Hepatic stellate cell (primary cell): ENCODE measurements around the gene DLK2.
A peak's percentile ranks its signal among the peaks of the same experiment; 100 is the strongest.
"Not testable (repeated sequence)": the region's sequence is repeated elsewhere in the genome, so short reads cannot be mapped to it uniquely, and the experiment has no call there.

Experiments used
- DNase-seq: peaks from one replicate; pipeline ENCODE4 v3.0.0; 2011; ENCODE audit warnings: low spot score

The DLK2 gene, protein sequence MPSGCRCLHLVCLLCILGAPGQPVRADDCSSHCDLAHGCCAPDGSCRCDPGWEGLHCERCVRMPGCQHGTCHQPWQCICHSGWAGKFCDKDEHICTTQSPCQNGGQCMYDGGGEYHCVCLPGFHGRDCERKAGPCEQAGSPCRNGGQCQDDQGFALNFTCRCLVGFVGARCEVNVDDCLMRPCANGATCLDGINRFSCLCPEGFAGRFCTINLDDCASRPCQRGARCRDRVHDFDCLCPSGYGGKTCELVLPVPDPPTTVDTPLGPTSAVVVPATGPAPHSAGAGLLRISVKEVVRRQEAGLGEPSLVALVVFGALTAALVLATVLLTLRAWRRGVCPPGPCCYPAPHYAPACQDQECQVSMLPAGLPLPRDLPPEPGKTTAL

DNA sequence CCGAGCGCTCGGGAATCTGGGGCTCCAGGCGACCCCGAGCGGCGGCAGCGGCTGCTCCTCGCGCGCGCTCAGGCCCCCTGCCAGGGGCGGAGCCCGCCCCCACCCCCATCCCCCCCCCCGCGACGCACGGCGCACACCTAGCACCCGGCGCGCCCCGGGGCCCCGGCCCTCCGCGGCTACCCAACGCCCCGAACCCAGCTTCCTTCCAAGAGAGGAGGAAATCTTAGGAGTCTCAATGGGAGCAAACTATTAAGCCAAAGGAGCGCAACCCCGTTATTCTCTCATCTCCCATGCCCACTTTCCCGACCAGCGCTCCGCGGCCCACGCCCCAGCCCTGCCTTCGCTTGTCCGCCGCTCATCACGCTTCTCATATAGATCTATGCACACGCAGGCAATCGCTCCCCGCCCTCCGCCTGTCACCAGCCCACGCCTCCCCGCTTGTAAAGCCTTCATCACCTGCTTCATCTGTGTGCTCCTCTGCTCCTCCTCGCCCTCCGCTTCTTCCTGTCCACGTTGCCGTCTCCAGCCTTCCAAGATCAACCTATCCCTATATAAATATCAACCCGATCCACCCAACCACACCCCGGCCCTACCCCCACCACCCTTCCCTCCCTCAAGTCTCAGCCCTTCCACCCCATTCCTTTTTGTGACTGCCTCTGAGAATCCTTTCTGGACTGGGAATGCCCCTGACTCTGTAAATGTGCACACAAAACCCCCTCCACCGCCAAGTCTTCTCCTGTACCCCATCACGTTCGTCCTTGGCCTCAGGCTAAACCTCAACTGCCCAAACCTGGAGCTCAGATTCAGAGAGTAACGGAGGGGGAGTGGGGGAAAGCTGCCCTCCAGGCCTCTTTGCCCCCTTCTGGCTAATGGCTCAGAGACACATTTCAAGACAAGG lies at the start of gene DLK2:
TSS of gene DLK2 (minus strand) at position 18 of the 898 bp plus-strand sequence. CDS start 723 bp downstream, outside the sequence.
- DNase-seq = peak; percentile 28

DNA sequence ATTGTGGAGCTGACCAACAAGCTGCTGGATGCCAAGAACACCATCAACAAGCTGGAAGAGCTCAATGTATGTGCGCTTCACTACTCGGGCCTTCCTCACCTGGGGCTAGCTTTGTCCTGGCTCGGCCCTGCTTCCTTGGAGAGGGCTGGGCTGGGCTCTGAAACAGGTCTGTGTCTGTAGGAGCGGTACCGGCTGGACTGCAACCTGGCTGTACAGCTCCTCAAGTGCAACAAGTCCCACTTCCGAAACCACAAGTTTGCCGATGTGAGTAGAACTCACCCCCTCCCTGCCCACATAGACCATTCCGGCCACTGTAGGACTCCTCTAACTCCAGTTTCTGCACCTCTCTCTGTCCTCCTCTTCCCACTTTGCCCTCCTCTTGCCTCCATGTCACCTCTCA lies 48.1 kb upstream of the DLK2 start:
- DNase-seq = no peak

DNA sequence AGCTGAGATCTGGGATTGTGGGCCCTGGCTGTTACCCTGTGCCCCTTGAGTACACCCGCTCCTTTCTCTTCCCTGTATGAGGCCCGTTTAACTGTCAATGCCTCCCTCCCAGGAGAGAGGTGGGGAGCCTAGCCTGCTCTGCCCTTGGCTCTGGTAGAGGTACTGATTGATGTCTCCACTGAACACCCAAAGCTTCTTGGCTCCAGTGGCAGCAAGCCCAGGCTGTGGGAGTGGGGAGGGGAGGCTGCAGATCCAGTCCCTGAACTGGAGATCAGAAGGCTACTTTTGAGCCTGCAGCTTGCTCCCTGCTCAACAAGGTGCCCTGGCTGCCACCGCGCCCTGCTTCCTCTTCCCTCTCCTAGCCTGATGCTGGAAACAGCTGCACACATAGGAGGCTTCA lies 47.3 kb upstream of the DLK2 start:
- no peak for DNase-seq

DNA sequence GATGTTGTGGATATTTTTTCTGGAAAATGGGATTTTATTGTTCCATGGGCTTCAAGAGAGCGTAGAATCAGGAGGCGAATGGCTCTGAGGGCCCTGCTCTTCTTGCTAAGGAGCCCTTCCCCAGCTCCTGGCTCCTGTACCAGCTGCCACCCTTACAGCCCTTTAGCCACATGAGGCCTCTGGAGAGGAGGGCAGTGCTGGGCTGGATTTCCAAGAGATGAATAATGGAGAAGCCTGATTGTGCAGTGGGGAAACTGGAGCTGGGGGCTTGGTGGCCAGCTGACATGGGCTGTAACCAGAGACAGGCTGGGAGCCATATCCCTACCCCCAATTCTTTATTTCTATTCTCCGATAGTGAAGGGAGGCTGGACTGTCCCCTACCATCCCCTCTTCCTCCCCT lies 45.6 kb upstream of the DLK2 start:
- DNase-seq = no peak

DNA sequence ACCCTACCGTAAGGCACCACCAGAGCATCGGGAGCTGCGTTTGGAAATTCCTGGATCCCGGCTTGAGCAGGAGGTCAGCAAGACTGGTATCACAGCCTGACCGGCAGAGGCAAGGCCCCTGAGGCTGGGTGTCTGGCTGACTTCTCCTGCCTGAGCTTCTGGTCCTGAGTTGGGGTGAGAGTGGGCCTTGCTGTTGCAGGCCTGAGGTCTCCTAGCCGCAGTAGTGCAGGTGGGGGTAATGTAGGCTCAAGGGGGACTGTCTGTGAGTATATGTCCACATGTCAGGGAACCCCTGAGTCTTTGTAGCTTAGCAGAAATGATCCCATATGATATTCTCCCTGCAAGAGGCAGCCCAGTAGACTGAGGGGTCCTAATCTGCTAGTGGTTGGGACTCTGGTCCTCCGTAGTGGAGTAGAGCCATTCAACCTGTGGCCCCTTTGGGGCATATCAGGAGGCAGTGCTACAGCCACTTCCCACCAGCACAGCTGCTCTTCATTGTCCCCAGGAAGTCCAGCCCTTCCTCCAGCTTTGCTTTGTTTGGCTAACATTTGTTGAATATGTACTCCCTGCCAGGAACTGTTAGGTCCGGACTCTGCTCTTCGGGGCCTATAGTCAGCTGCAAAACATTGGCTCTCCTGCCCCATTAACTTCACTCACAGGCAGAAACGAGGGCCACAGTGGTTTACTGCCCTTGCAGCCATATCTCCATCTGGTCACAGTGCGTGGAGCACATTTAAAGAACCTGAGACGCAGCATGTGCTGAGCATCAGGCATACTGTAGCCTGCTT lies 43.9 kb upstream of the DLK2 start:
- DNase-seq = no peak

DNA sequence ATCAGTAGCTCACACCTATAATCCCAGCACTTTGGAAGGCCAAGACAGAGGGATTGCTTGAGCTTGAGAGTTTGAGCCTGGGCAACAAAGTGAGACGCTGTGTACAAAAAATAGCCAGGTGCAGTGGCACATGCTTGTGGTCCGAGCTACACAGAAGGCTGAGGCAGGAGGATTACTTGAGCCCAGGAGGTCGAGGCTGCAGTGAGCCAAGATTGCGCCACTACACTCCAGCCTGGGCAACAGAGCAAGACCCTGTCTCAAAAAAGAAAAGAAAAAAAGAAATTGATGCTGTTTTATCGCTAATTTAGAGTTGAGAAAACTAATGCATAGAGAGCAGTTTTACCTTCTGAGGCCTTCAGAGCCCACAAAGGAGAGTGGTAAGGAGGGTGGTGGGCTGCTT lies 42.9 kb upstream of the DLK2 start:
- DNase-seq = not testable (repeated sequence)

DNA sequence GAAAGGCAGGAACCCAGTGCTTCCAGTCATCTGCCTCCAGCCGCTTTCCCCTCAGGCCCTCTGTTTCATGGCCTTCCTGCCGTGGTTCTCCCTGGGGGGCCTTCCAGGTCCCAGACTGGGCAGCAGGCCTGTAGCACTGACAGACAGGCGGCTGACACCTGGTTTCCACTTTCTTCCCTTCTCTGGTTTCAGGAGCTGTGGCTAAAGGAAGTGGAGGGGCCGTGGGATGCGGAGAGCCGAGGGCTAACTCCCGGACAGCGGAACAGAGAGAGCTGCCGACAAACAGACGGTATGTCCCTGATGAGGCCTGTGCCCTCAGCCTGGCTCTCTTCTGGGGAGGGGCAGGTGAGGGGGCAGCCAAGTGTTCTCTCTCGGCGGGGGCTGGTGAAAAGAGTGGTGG lies 42.3 kb upstream of the DLK2 start:
- no peak for DNase-seq

DNA sequence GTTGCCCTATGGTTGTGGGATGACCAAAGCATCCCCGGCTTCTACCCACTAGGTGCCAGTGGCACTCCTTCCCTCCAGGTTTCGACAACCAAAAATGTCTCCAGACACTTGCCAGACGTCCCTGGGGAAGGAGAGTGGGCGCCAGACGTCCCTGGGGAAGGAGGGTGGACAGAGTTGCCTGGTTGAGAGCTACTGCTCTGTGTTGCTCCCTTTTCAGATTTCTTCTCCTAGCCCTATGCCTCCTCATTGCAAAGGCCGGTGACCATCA lies 41.7 kb upstream of the DLK2 start:
- no peak for DNase-seq

DNA sequence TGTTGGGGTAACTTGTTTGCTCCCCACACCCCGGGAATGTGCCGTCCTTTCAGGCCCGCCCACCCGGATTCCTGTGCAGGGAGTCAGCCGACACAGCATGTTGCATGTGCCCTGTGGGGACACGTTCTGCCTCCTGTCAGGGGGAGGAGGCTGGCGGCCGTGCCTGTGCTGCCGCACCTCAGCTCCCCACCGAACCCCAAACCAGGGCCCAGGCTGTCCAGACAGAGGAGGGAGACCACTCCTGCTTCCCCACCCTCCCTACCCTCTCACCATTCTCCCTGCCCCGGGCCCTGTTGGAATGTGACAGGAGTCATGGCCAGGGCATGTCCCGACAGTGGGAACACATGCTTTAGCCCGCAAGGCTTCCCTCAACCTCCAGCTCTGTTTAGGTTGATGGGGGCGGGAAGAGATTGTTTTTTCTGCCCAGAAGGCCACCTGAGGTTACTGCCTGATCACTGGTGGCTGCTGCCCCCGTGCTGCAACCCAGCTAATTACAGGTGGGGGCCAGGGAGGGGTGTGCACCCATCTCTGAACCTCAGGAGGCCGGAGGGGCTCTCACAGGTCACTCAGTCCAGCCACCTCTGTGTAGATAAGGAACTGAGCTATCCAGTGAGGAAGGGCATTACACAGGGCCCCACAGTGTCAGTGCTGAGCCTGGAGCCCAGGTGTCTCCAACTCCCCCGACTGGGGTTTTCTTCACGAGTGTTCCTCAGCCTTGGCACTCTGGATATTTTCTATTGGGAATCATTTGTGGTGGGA lies 41.2 kb upstream of the DLK2 start:
- peak; percentile 82 for DNase-seq

DNA sequence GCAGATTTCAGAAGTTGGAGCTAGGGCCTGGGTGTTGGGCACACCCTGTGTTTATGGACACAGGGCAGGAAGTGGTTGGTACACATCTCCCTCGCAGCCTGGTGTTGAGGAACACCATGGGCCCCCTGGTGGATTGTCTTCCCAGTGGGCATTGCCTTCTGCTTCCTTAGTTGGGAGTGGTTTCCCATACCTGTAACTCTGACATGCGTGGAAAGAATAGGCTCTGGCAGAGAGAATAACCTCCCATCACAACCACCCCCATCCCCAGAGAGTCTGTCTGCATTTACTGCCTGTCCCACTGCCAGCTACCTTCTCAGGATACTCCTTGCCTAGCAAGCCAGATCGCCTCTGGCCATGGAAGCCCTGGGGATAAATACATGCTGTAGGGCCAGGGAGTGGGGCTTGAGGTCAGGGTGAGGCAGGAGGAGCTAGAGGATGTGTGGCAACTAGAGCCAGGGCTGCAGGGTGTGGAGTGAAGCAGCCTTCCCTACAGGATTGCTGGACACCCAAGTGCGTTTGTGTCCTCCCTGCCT lies 40.1 kb upstream of the DLK2 start:
- DNase-seq = peak; percentile 32

DNA sequence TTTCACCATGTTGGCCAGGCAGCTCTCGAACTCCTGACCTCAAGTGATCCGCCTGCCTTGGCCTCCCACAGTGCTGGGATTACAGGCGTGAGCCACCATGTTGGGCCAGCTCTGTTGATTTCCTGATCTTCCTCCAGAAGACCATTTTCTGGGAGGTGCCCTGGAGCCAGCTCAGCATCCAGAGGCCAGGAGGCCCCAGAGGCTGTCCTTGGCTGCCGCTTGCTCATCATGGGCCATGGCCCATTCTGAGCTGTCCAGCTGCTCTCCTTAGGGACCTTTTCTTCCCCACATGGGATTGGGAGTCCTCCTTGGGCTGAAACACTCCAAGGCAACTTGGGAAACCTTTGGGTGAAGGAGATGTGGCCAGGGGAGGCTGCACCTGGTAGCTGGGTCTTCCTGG lies 39.4 kb upstream of the DLK2 start:
- no peak for DNase-seq

DNA sequence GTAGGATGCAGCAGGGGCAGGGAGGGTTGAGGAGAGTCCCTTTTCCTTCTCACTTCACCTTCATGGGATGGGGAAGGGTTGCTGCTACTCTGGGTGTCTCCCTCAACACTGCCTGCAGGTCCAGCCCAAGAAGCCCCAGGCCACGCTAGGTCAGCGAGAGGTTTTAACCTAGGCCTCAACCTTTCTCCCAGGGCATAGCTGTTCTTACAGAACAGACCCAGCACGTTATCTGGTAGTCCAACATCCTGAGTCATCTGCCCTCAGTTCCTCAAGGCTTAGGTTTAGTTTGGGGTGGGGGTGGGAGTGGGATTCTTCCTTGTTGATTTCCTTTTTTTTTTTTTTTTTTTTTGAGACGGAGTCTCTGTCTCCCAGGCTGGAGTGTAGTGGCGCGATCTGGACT lies 39.0 kb upstream of the DLK2 start:
- no peak for DNase-seq

DNA sequence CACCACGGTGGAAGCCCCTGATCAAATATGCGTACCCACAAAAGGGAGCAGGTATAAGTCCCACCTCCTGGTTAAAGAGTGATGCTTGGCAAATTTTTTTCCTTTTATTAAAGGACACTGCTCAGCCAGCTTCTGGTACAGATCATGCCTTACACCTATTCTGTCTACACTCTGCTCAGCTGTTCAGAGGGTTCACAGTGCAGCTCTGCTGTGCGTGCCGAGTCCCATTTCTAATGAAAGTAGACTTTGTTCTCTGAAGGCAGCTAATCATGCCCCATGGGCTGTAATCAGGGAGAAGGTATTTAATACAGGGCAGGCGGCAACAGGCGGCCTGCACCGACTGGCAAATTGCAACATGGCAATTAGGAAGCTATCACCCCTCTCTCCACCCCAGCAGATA lies 38.5 kb upstream of the DLK2 start:
- no peak for DNase-seq

DNA sequence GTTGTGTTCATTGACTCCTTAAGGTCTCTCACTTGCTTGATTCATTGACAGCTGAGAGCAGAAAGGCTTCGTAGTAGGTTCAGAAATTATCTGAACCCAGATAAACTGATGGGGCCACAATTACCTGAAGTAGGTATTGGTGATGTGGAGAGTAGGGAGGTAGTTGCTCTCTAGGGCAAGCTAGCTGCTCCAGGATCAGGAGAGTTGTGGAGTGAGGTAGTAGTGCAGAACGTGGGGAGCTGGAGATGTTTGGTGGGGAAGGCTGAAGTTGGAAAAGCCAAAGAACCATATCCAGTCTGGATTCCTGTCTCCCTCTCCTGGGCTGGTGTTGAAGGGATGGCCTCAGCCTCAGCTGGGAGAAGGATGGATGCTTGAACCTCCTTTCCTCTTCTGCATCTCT lies 37.9 kb upstream of the DLK2 start:
- no peak for DNase-seq

DNA sequence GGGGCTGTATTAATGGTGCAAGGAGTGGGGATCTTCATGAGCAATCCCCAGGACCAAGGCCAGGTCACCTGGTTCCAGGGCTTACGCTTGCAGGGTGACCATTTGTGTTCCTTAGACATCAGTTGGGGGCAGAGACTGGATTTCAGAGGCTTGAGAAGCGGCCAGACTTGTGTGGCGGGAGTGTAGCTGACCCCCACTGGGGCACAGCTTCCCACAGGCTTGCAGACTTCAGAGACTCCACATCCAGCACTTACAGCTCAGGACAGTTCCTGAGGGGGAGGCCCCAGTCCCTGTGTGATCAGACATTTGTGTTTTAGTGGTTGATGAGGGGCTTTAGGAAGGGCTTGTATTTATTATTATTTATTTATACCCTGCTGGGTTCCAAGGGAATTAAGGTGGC lies 37.3 kb upstream of the DLK2 start:
- DNase-seq = peak; percentile 49

DNA sequence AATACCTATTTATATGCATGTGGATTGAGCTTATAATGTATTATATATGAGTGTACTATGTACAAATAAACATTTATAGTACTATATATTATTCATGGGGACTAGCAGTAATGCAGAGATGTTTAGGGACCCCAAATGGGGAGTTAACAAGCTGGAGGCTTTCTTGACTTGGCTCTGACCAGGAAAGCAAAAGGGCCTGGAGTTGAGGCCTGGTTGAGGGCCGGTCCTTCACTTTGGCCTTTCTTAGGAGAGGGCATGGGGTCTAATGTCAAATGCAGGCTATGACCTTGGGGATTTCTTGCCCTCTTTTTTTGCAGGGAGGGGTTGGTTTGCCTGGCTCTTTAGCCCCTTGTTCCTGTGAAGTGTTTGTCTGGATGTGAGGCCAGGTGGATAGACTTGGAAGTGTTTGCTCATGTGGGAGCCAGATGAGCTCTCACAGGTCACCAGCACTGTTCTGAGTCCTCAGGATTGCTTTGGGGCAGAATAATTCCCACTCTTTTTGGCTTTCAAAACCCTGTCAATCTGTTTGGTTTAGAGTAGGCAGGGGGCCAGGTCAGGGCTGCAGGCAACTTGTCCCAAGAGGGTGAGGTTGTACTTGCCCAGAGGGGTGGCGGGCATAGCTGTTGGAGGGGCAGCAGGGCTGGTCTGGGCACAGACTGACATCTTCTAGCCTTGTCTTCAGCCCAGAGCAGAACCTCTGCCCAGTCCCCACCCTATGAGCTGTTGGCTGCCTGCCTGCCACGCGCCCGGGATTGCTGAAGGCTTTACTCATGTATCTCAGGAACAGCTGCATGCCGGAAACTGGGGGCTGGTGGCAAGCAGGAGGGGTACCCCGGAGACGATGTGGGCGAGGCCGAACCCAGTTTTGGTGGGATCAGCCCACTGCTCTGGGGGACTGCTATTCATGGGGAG lies 36.7 kb upstream of the DLK2 start:
- DNase-seq = peak; percentile 87

DNA sequence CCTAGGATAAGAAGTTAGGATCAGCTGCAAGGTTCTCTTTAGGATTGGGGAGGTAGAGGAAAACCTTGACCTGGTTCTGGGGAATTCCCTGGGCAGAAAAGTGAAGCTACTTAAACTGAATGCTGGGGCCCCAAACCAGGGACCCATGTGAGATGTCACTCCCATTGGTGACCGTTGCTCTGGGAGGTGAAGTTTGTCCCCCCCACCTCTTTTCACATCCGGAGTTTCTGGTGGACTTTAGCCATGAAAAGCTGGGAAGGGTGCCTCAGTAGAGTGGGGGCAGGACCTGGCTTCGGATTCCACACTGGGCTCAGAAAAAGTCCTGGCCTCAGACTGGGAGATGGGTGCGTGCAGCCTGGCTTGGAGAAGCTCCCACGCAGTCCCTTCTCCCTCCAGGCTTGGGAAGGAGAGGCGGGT lies 35.2 kb upstream of the DLK2 start:
- DNase-seq = peak; percentile 56

DNA sequence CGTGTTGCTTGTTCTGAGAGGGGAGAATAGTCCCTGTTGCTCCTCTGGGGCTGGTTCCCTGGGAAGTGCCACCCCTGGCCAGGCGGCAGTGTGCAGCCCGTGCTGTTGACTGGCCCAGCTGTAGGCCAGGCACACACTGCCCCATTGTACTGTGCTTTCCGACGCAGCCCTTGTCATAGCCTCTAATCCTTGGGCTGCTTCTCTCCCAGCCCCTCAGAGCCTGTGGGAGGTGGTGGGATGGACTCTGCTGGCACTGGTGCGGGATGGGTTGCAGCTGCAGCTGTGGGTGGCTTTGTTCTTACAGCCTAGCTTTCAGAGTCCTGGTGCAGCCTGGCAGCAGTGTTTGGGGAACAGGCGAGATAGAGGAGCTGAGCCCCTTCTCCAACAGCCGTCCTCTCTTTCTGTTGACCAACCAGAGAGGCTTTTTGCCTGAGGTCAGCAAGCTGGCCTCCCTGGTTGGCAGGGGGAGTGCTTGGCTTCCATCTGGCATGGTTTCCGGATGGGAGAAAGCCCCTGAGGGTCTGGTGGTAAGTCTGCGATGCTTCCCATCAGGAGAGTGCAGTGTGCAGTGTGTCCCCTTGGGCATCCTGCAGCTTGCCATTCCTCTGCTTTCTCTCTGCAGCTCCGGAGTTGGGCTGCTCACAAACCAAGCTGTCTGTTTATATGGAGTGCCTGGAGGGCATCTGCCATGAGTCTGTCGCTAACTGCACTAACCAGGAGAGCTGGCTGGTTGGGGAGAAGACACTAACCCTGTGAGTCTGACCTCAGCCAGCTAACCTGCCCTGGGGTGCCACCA lies 34.1 kb upstream of the DLK2 start:
- no peak for DNase-seq

DNA sequence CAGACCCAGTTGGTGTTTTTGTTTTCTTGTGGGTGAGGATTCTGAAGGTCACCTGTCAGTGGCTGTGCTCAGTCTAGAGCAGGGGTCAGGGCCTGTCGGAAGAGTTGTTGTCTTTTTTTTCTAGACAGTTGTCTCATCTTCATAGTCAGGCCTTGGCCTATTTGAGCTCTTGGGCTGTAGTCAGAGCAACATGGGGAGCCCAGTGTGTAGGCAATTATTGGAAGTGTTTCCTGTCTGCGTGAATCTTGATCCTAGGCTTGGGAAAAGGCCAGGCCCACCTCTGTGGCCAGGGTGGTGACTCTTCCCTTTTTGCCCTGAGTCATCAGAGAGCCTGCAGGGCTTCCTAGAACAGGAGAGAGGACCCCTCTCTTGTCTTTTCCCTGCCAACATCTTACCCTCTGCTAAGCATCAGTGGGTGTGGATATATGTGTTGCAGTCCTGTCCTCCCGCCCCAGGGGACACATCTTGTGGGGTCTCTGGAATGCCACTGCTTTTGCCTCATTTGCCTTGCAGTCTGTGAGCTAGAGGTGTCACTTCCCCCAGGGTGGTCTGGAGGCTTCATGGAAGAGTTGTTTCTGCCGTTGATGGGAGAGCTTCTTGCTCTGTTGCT lies 33.4 kb upstream of the DLK2 start:
- DNase-seq = no peak
